BLaER1 treated with 17β-estradiol and CSF1 and Interleukin-3, amounts not matched to agents 10 nM and 100 nM (cell line): ENCODE measurements around the gene MINDY4.

Experiments used
- H3K27ac ChIP-seq, 11 experiments: shearing (Covaris generic); formaldehyde crosslinking; 2 replicates each; pipeline ENCODE4 v1.8.1; 2022
- H3K27me3 ChIP-seq, 11 experiments: shearing (Covaris generic); formaldehyde crosslinking; 2 replicates each; pipeline ENCODE4 v1.8.1; 2022
- H3K36me3 ChIP-seq, 11 experiments: shearing (Covaris generic); formaldehyde crosslinking; 2 replicates each; pipeline ENCODE4 v1.8.1; 2022
- H3K4me1 ChIP-seq, 10 experiments: shearing (Covaris generic); formaldehyde crosslinking; 2 replicates each; pipeline ENCODE4 v1.8.1; 2022
- H3K4me2 ChIP-seq, 11 experiments: shearing (Covaris generic); formaldehyde crosslinking; 2 replicates each; pipeline ENCODE4 v1.8.1; 2022
- H3K4me3 ChIP-seq, 10 experiments: shearing (Covaris generic); formaldehyde crosslinking; 2 replicates each; pipeline ENCODE4 v1.8.1; 2022
- H3K9ac ChIP-seq, 11 experiments: shearing (Covaris generic); formaldehyde crosslinking; 2 replicates each; pipeline ENCODE4 v1.8.1; 2022
- H3K9me3 ChIP-seq, 11 experiments: shearing (Covaris generic); formaldehyde crosslinking; replicated peaks in 1 of 11; 2 replicates each; pipeline ENCODE4 v1.8.1; 2022
- H4K20me1 ChIP-seq, 11 experiments: shearing (Covaris generic); formaldehyde crosslinking; 2 replicates each; pipeline ENCODE4 v1.8.1; 2022
- Cebpa-rat ChIP-seq, 11 experiments: shearing (Covaris generic); IDR thresholded peaks; 2 replicates each; pipeline ENCODE4 v1.8.1; 2022

The MINDY4 gene

DNA sequence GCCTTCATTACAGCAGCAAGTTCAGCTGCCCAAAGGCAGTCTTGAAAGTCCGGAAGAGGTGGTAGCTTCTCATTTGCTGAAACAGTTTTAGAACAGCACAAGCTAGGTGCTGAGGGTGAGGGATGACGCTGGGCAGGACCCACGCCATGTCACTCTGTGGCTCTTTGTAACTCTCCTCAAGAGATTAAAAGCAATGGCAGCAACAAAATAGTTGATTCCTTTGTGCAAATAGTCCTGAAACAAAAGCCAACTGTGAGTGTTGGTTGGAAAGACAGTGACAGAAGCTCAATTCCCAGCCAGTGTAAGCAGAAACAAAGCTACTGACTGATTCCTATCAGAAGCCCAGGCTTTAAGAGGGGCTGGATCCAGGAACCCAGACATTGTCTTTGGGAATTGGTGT is 92.9 kb downstream of the MINDY4 start:
- no peak overlapping the region for H3K9ac ChIP-seq
- no peaks in the 10 kb centered on the region for H3K9me3 ChIP-seq
- H3K4me3 ChIP-seq = no peak overlapping the region
- H3K4me1 ChIP-seq = peaks cover 17 to 95% (median 66%) of the 10 kb centered on the region in 10 experiments
- no peaks in the 10 kb centered on the region for H3K27me3 ChIP-seq
- H3K4me2 ChIP-seq = peak overlapping the region; percentile 15 to 86 (median 75); a peak in 20 of 22 replicates
- TF ChIP-seq Cebpa-rat (IDR thresholded peaks at IDR 0.05) = no peak
- H3K27ac ChIP-seq = no peak overlapping the region
- H3K36me3 ChIP-seq = no peaks in the 10 kb centered on the region
- peaks cover 0 to 10% (median 0%) of the 10 kb centered on the region in 11 experiments; a peak in 2 of 22 replicates for H4K20me1 ChIP-seq

- Histone ChIP-seq H3K36me3 (no peaks in the 10 kb centered on the region), H4K20me1 (peaks cover 0 to 10% (median 0%) of the 10 kb centered on the region in 11 experiments; a peak in 3 of 22 replicates), H3K9ac (no peak overlapping the region), H3K27ac (no peak overlapping the region), H3K4me2 (peak overlapping the region in 10 of 11 experiments; percentile 7 to 86 (median 76); a peak in 17 of 22 replicates), H3K4me1 (peaks cover 17 to 95% (median 66%) of the 10 kb centered on the region in 10 experiments), H3K4me3 (no peak overlapping the region), H3K9me3 (no peaks in the 10 kb centered on the region), H3K27me3 (0 out of 22 replicates have a peak, but pooled peaks cover 0 to 1% (median 0%) of the 10 kb centered on the region in 11 experiments)
- TF ChIP-seq Cebpa-rat (IDR thresholded peaks at IDR 0.05) = no peak
Measured at GRCh38 chr7:30865076-30865475, 93.9 kb downstream of the MINDY4 start.

- Histone ChIP-seq H3K4me1 (peaks cover 17 to 96% (median 71%) of the 10 kb centered on the region in 10 experiments), H3K4me2 (peak overlapping the region in 8 of 11 experiments; percentile 72 to 86 (median 76); a peak in 12 of 22 replicates), H3K36me3 (no peaks in the 10 kb centered on the region), H4K20me1 (peaks cover 0 to 10% (median 0%) of the 10 kb centered on the region in 11 experiments; a peak in 4 of 22 replicates), H3K4me3 (no peak overlapping the region), H3K27ac (no peak overlapping the region), H3K27me3 (0 out of 22 replicates have a peak, but pooled peaks cover 0 to 6% (median 0%) of the 10 kb centered on the region in 11 experiments), H3K9ac (no peak overlapping the region), H3K9me3 (no peaks in the 10 kb centered on the region)
- TF ChIP-seq Cebpa-rat (IDR thresholded peaks at IDR 0.05) = no peak
Measured at GRCh38 chr7:30865821-30866220, 94.6 kb downstream of the MINDY4 start.

GRCh38 chr7:30866939-30867338 is 95.7 kb downstream of the MINDY4 start:
- Histone ChIP-seq H3K4me3 (no peak overlapping the region), H3K4me1 (peaks cover 17 to 91% (median 66%) of the 10 kb centered on the region in 10 experiments), H3K9me3 (no peaks in the 10 kb centered on the region), H3K36me3 (no peaks in the 10 kb centered on the region), H3K27ac (no peak overlapping the region; a peak in 2 of 22 replicates), H3K9ac (no peak overlapping the region), H3K4me2 (peak overlapping the region in 6 of 11 experiments; percentile 19 to 86 (median 26); a peak in 6 of 22 replicates), H3K27me3 (0 out of 22 replicates have a peak, but pooled peaks cover 0 to 6% (median 0%) of the 10 kb centered on the region in 11 experiments), H4K20me1 (peaks cover 0 to 10% (median 0%) of the 10 kb centered on the region in 11 experiments; a peak in 4 of 22 replicates)
- TF ChIP-seq Cebpa-rat (IDR thresholded peaks at IDR 0.05) = no peak

- Histone ChIP-seq H3K4me3 (no peak overlapping the region), H3K9ac (no peak overlapping the region), H3K4me2 (peak overlapping the region in 6 of 11 experiments; percentile 19 to 86 (median 26); a peak in 7 of 22 replicates), H4K20me1 (peaks cover 0 to 10% (median 0%) of the 10 kb centered on the region in 11 experiments; a peak in 4 of 22 replicates), H3K4me1 (peaks cover 17 to 87% (median 63%) of the 10 kb centered on the region in 10 experiments), H3K9me3 (no peaks in the 10 kb centered on the region), H3K27me3 (0 out of 22 replicates have a peak, but pooled peaks cover 0 to 6% (median 0%) of the 10 kb centered on the region in 11 experiments), H3K27ac (peak overlapping the region in 1 of 11 experiments; percentile 41; a peak in 1 of 22 replicates), H3K36me3 (no peaks in the 10 kb centered on the region)
- no peak for TF ChIP-seq Cebpa-rat (IDR thresholded peaks at IDR 0.05)
Measured at GRCh38 chr7:30867483-30867882, 96.3 kb downstream of the MINDY4 start.

DNA sequence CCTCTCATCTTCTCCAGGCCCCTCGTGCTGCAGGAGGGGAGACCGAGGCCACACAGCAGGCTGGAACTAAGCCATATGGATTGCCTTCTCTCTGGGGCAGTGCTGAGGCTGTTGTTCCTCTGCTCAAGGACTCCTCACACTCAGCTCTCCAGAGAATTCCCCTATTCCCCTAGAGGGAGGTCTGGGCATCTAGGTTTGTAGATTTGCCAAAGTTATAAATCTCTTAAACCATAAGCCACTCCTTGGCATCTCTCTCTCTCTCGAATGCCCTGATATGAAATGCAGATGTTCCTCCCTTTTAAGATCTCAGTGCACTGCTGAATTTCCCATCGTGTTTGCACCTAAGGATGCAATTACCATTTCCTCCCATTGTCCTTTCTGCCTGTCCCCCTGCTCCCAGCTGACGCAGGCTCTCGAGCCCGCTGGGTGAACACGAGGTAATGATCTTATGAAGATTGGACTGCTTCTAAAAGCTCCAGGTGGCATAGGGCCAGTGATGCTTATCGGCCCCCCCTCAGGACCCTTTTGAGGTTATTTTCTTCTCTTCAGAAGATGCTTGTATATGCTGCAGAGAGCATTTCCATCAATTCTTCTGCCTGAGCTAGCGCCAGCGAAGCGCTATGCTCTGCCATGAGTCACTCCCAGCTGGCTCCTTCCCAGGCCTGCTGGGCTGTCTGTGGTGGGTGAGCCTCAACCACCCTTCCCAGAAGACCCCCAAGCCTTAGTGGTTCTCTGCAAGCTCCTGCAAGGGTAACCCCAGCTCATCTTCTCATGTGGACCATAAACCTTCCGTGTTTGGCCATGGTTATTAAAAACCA is 98.8 kb downstream of the MINDY4 start:
- 0 out of 22 replicates have a peak, but pooled peaks cover 0 to 6% (median 0%) of the 10 kb centered on the region in 11 experiments for H3K27me3 ChIP-seq
- no peak overlapping the region for H3K4me3 ChIP-seq
- H3K4me1 ChIP-seq = peaks cover 0 to 86% (median 59%) of the 10 kb centered on the region in 10 experiments; a peak in 16 of 20 replicates
- no peak for TF ChIP-seq Cebpa-rat (IDR thresholded peaks at IDR 0.05)
- H3K36me3 ChIP-seq = no peaks in the 10 kb centered on the region
- H3K27ac ChIP-seq = no peak overlapping the region
- peaks cover 0 to 3% (median 0%) of the 10 kb centered on the region in 11 experiments; a peak in 3 of 22 replicates for H4K20me1 ChIP-seq
- H3K9ac ChIP-seq = no peak overlapping the region
- H3K9me3 ChIP-seq = peaks cover 4 to 9% (median 8%) of the 10 kb centered on the region in 11 experiments; a peak in 14 of 22 replicates
- H3K4me2 ChIP-seq = peak overlapping the region in 8 of 11 experiments; percentile 14 to 60 (median 34); a peak in 15 of 22 replicates

DNA sequence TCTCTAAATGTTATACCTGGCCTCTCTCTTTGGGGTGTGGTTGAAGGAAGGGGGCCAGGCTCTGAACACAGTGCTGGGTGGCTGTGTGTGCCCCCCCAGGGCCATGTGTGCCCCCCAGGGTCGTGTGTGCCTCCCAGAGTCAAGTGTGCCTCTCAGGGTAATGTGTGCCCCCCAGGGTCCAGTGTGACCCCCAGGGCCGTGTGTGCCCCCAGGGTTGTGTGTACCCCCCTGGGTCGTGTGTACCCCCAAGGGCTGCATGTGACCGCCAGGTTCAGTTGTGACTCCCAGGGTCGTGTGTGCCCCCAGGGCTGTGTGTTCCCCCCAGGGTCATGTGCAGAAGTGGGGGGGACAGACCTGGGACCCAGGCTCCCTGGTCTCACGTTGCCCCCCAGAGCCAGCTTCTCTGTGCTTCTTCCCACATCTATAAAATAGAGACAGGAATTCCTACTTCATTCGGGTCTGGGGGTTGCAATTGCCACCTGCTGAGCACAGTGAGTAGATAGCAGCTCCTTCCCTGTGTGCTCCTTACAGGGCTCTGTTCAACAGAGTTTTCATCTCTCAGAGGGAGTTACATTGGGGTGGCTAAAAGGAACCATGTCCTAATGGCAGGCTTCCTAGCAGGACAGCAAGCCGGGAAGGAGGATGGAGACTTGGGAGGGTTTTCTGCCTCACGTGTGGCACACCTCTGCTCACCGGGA is 99.8 kb downstream of the MINDY4 start:
- Histone ChIP-seq H3K27me3 (0 out of 22 replicates have a peak, but pooled peaks cover 0 to 6% (median 0%) of the 10 kb centered on the region in 11 experiments), H3K36me3 (no peaks in the 10 kb centered on the region), H3K4me3 (no peak overlapping the region), H3K4me1 (peaks cover 0 to 86% (median 57%) of the 10 kb centered on the region in 10 experiments; a peak in 16 of 20 replicates), H4K20me1 (peaks cover 0 to 3% (median 0%) of the 10 kb centered on the region in 11 experiments; a peak in 3 of 22 replicates), H3K9ac (no peak overlapping the region), H3K4me2 (peak overlapping the region in 8 of 11 experiments; percentile 5 to 60 (median 33); a peak in 13 of 22 replicates), H3K9me3 (peaks cover 4 to 11% (median 10%) of the 10 kb centered on the region in 11 experiments; a peak in 14 of 22 replicates), H3K27ac (no peak overlapping the region)
- no peak for TF ChIP-seq Cebpa-rat (IDR thresholded peaks at IDR 0.05)

DNA sequence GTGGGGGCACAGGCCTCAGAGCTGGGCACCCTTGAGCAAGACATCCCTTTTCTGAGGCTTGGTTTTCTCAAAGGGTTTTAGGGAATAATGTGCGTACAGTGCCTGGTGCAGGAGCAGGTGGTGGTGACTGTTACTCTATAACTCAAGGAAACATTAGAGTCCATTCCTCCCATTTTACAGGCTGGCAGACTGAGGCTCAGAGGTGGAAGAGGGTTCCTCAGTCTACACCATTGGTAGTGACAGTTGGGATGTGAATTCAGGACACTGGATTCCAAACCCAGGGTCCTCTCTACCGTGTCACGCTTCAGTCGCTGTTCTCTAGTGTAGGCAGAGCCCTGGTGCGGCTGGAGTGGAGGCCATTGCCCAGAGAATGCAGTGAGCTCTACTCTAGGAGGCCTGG is 100.4 kb downstream of the MINDY4 start:
- Histone ChIP-seq H3K4me3 (no peak overlapping the region), H3K9ac (no peak overlapping the region), H3K36me3 (no peaks in the 10 kb centered on the region), H3K27ac (no peak overlapping the region), H3K4me1 (peaks cover 0 to 87% (median 62%) of the 10 kb centered on the region in 10 experiments; a peak in 16 of 20 replicates), H3K9me3 (peaks cover 4 to 11% (median 10%) of the 10 kb centered on the region in 11 experiments; a peak in 14 of 22 replicates), H3K4me2 (no peak overlapping the region), H3K27me3 (0 out of 22 replicates have a peak, but pooled peaks cover 0 to 6% (median 0%) of the 10 kb centered on the region in 11 experiments), H4K20me1 (peaks cover 0 to 3% (median 0%) of the 10 kb centered on the region in 11 experiments; a peak in 3 of 22 replicates)
- TF ChIP-seq Cebpa-rat (IDR thresholded peaks at IDR 0.05) = no peak
